WI38 (cell line): Measurements from ENCODE around the gene MRM1.

Experiments used
- H3K4me3 ChIP-seq: 2 replicates; pipeline ENCODE4 v1.5.1; 2011; ENCODE audit warnings: low read depth, mild to moderate bottlenecking, control low read depth, low read length
- CTCF ChIP-seq: IDR thresholded peaks from 2 replicates; pipeline ENCODE4 v1.5.1; 2012; ENCODE audit warnings: low read depth, mild to moderate bottlenecking, control low read depth, low read length

The MRM1 gene

GRCh38 chr17:36601303-36602029 is at the start of gene MRM1:
TSS of gene MRM1 (plus strand) at chr17:36601583. CDS start at chr17:36601811, 228 bp downstream.
- peak within 1 kb of the TSS; percentile 88 for H3K4me3 ChIP-seq
- TF ChIP-seq CTCF, result no peak

GRCh38 chr17:36553459-36553858 is 47.9 kb upstream of the MRM1 start:
- H3K4me3 ChIP-seq, result no peak overlapping the region
- TF ChIP-seq CTCF, result no peak

- no peak for TF ChIP-seq CTCF
- H3K4me3 ChIP-seq, result no peak overlapping the region
Measured at GRCh38 chr17:36566081-36566480, 35.3 kb upstream of the MRM1 start.

- TF ChIP-seq CTCF, result no peak
- no peak overlapping the region for H3K4me3 ChIP-seq
Measured at GRCh38 chr17:36575028-36575427, 26.4 kb upstream of the MRM1 start.

- H3K4me3 ChIP-seq, result no peak overlapping the region
- TF ChIP-seq CTCF, result no peak
Measured at GRCh38 chr17:36576793-36577192, 24.6 kb upstream of the MRM1 start.

- no peak overlapping the region for H3K4me3 ChIP-seq
- no peak for TF ChIP-seq CTCF
Measured at GRCh38 chr17:36578671-36579070, 22.7 kb upstream of the MRM1 start.

GRCh38 chr17:36583787-36584186 is 17.6 kb upstream of the MRM1 start:
- no peak overlapping the region for H3K4me3 ChIP-seq
- no peak for TF ChIP-seq CTCF
